Naive thymus-derived CD8-positive, alpha-beta T cell (primary cell): ENCODE measurements around the gene GNAQ. TPM values are rescaled to one million over a fixed set of nuclear protein-coding genes. Genes with fewer than 3 reads are reported as not detected.

Source experiments
- ATAC-seq, 2 donors: fragments of 150-1000 bp; cut with Tn5 transposase in 1 of 2; sonication (Bioruptor Pico), chemical (Tn5 transposase) in 1 of 2; 1 replicate in 1 of 2; 2 replicates in 1 of 2; pipeline ENCODE4 v1.10.0; 2021; ENCODE audit warnings: mild to moderate bottlenecking in 2 of 2, moderate library complexity in 2 of 2
- POLR2A ChIA-PET: fragments of 350-600 bp; sonication (Branson Sonifier 250); formaldehyde crosslinking; loops from one replicate; lab custom pipeline; 2021; ENCODE audit warnings: antibody characterized with exemption; lab: Charles Lee
- DNase-seq, 10 donors: peaks; one replicate each; pipeline versions ENCODE4 v3.0.0 to v3.0.0-alpha.2; 2020 to 2022
- H3K27ac Mint-ChIP-seq, 10 donors: one replicate each; pipeline ENCODE4 v1.8.0; 2020 to 2022; ENCODE audit warnings: mild to moderate bottlenecking in 10 of 10, mixed read lengths in 10 of 10, moderate library complexity in 4 of 10, inconsistent platforms in 1 of 10
- H3K27me3 Mint-ChIP-seq, 5 donors: one replicate each; pipeline ENCODE4 v1.8.0; 2021 to 2022; ENCODE audit warnings: mixed read lengths in 5 of 5
- H3K36me3 Mint-ChIP-seq, 3 donors: one replicate each; pipeline ENCODE4 v1.8.0; 2020 to 2022; ENCODE audit warnings: mixed read lengths in 3 of 3, mild to moderate bottlenecking in 2 of 3, inconsistent platforms in 1 of 3
- H3K4me1 Mint-ChIP-seq, 4 donors: one replicate each; pipeline ENCODE4 v1.8.0; 2021 to 2022; ENCODE audit warnings: mixed read lengths in 4 of 4
- H3K4me3 Mint-ChIP-seq, 10 donors: one replicate each; pipeline ENCODE4 v1.8.0; 2020 to 2022; ENCODE audit warnings: mild to moderate bottlenecking in 10 of 10, mixed read lengths in 10 of 10, moderate library complexity in 6 of 10, inconsistent platforms in 1 of 10
- H3K9me3 Mint-ChIP-seq, 9 donors: one replicate each; pipeline ENCODE4 v1.8.0; 2020 to 2022; ENCODE audit warnings: mixed read lengths in 9 of 9, mild to moderate bottlenecking in 3 of 9, inconsistent platforms in 1 of 9, moderate library complexity in 1 of 9
- polyA plus RNA-seq, 3 donors: library from polyadenylated mRNA; unstranded; fragments of 300-500 nt; fragmentation: Illumina TruSeq; gene quantifications; one replicate each; pipeline ENCODE4 v1.2.3, GENCODE V29; 2021
- total RNA-seq, 8 experiments: library from RNA in 2 of 8; stranded (reverse) in 2 of 8; gene quantifications; one replicate each; pipeline ENCODE4 v1.2.3 and lab custom pipeline; 2021 to 2026

Gene GNAQ
- total and polyA plus RNA-seq, 5 experiments from 2014 or later, result 6.9 to 40.0 (median 15.6) TPM

DNA sequence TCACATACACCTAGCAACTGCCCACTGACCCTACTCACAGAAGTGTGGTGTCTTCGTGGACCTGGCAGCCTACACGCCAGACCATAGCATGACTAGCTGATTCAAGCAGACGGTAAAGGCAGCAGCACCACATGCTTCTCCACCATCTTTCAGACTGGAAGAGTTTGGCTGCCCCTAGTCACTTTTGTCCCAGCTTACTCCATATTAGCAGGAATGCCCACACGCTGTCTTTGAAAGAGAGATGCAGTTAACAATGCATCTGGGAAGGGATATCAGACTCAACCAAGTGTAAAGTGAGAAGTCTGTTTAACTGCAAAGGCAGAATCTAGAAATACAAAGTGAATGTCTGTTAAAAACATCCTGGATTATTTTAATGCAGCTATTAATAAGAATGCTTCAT lies 206.2 kb downstream of the GNAQ start:
- Mint-ChIP-seq H3K4me3 (no peak overlapping the region), H3K27me3 (no peaks in the 10 kb centered on the region), H3K4me1 (peaks cover 8 to 50% (median 39%) of the 10 kb centered on the region in 4 donors), H3K36me3 (peaks cover 0 to 7% (median 2%) of the 10 kb centered on the region in 3 donors), H3K27ac (no peak overlapping the region), H3K9me3 (no peaks in the 10 kb centered on the region)
- no peak for DNase-seq
- no peak for ATAC-seq
- POLR2A ChIA-PET, result no interaction called here

DNA sequence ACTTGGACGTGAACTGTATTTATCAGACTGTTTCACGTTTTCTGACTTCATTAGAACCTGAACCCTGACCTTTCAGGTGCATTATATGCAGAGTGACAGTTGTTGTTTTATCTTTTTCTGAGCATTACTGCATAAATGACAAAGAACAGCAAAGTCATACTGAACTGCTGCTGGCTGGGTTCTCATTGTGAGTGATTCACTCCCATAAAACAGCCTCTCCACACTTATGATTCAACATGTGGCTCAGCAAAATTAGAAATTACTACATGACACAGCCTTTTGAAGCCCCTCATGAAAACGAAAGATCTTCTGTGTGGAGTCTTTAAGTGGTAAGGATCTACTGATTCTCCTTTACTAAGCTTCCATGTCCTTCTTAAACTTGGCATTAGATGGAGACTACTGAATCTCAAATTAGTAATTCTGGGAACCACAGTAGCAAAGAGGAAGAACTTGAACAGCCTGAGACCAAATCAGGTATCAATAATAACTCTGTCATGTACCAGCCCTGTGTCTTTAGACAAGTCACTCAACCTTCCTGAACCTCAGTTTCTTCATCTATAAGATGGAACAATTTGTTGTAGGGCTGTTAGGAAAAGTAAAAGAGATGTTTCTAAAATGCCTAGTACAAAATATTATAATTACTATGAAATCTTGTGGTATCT lies 211.2 kb downstream of the GNAQ start:
- Mint-ChIP-seq H3K36me3 (peaks cover 0 to 15% (median 7%) of the 10 kb centered on the region in 3 donors), H3K4me1 (peaks cover 3 to 17% (median 11%) of the 10 kb centered on the region in 4 donors), H3K4me3 (no peak overlapping the region), H3K27ac (no peak overlapping the region), H3K27me3 (no peaks in the 10 kb centered on the region), H3K9me3 (no peaks in the 10 kb centered on the region)
- ATAC-seq (no peak), DNase-seq (no peak)
- POLR2A ChIA-PET, result no interaction called here

DNA sequence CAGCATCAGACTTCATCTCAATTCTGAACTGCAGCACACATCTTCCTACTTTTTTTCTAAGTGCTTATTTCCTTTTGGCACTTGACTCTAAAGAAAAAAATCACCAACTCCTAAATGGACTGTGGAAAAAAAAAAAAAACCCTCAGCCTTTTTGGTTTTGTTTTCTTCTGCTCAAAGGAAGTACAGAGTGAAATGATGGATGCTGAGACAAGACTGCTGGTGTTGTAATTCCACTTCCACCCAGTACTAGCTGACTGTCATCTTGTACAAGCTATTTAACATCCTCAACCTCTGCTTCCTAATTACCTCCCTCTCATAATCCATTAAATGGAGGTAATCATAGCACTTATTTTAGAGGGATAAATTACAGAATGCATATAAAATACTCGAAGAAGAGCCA lies 212.0 kb downstream of the GNAQ start:
- Mint-ChIP-seq H3K9me3 (no peaks in the 10 kb centered on the region), H3K36me3 (peaks cover 0 to 20% (median 11%) of the 10 kb centered on the region in 3 donors), H3K4me3 (no peak overlapping the region), H3K4me1 (peaks cover 3 to 17% (median 10%) of the 10 kb centered on the region in 4 donors), H3K27me3 (no peaks in the 10 kb centered on the region), H3K27ac (no peak overlapping the region)
- ATAC-seq (no peak), DNase-seq (no peak)
- POLR2A ChIA-PET, result interaction anchor here (1.1 kb wide), 1 partner anchor 10 kb away, joined by 3 read pairs; no protein-coding TSS in a partner anchor

DNA sequence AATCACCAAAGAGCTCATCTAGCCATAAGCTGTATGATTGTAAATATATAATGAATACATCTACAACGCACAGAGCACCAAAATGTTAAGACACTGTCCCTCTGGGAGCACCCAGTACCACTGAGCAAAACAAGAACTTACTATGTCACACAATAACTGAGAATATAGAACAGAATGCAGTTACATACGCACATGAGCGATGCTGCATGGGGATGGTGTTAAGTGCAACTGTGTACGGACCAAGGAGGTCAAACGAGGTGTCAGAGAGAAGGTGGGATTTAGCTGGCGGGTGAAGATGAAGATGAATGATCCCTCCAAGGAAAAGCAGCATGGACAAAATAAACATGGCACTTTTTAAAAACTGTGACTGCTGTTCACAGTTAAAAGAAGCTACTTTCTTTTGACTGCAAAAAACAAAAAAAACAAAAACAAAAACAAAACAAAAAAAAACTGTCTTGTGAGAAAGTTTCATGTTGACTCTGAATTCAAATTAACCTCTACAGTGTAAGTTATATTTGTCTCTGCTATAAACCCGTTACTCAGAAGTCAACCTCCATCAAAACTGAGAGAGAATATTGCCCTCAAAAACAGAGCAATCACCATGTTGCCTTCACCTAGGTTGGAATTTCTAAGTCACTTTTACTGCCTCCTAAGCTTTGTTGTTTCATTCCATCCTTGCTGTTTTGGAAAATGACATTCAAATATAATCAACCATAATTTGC lies 213.9 kb downstream of the GNAQ start:
- H3K4me1 Mint-ChIP-seq, result peaks cover 5 to 13% (median 10%) of the 10 kb centered on the region in 4 donors
- ATAC-seq (no peak), DNase-seq (no peak)
- no peaks in the 10 kb centered on the region for H3K9me3 Mint-ChIP-seq
- no peaks in the 10 kb centered on the region for H3K27me3 Mint-ChIP-seq
- no peak overlapping the region for H3K4me3 Mint-ChIP-seq
- peaks cover 9 to 35% (median 25%) of the 10 kb centered on the region in 3 donors for H3K36me3 Mint-ChIP-seq
- POLR2A ChIA-PET, result interaction anchor here (0.6 to 0.9 kb wide), 2 partner anchors 10 to 213 kb away, joined by 3 to 4 read pairs; no protein-coding TSS in a partner anchor
- peak overlapping the region in 1 of 10 donors; percentile 60 for H3K27ac Mint-ChIP-seq

DNA sequence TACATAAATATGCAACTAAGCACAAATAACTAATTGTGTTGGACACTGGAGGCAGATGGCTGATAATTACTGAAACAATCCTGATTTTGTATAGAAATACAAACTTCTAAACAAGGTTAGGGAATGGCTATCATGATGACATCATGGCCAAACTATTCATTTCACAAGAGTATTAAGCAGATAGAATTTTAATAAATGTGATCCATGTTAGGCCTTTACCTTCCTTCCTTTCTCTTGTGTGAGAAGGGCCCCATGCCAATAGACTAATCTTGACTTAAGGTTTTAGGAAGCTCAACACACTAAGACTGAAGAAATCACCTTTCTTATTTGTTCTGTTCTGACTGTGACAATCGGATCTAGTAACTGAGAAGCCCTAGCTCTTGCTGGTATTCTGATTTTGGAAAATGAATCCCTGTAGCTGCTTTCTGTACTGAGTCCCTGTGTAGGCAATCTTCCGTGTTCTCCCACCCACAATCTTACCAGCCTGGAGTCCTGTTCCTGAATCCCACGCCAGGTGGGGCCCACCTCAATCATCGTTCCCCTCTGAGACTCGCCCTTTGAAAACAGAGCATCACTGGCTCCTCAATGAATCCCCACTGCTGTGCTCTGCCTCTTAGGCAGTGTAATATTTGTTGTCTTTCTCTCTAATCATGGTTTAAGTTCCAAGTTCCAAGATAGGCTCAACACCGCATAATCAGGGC lies 214.8 kb downstream of the GNAQ start:
- H3K9me3 Mint-ChIP-seq, result no peaks in the 10 kb centered on the region
- H3K4me3 Mint-ChIP-seq, result no peak overlapping the region
- H3K27me3 Mint-ChIP-seq, result no peaks in the 10 kb centered on the region
- DNase-seq (no peak), ATAC-seq (no peak)
- H3K27ac Mint-ChIP-seq, result peak overlapping the region in 2 of 10 donors; percentile 38 to 60
- POLR2A ChIA-PET, result interaction anchor here (0.6 kb wide), 1 partner anchor 11 kb away, joined by 3 read pairs; no protein-coding TSS in a partner anchor
- H3K4me1 Mint-ChIP-seq, result peaks cover 5 to 11% (median 8%) of the 10 kb centered on the region in 4 donors
- peaks cover 9 to 41% (median 25%) of the 10 kb centered on the region in 3 donors for H3K36me3 Mint-ChIP-seq

DNA sequence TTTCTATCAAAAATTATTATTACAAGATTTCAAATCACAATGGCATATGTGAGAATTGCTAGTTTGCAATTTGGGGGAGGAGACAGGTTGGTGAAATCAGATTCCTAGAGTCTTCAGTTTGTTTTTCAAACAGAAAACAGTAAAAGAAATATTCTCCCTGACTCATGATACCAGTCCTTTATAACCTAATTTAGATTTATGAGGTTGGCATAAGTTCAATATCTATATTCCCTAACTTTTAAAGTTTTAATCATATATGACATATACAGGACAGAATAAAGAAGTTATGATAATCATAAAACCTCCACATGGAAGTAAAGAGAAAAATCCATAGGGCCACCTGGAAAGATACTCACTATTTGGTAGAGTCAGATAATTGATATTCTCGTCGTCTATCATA lies 216.4 kb downstream of the GNAQ start:
- Mint-ChIP-seq H3K27me3 (no peaks in the 10 kb centered on the region), H3K4me3 (no peak overlapping the region), H3K4me1 (peaks cover 2 to 9% (median 6%) of the 10 kb centered on the region in 4 donors), H3K27ac (no peak overlapping the region), H3K36me3 (peaks cover 14 to 54% (median 34%) of the 10 kb centered on the region in 3 donors), H3K9me3 (no peaks in the 10 kb centered on the region)
- ATAC-seq, result no peak
- POLR2A ChIA-PET, result no interaction called here
- no peak for DNase-seq

DNA sequence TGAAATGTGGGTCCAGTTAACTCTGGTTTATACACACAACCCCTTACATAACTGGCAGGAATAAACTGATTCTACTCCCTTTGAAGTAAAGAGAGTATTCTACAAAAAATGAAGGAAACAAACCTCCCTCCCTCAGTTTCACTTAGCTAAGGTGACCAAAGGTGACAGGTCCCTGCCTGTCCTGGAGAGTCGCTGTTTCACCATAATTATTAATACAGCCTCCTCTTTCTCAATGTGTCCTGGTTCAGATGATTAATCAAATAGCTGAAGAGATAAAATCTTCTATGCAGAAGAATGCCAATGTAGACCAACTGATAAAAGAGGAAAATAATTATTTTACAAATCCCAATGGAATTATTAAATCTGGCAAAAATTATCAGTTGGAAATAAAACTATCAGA lies 219.8 kb downstream of the GNAQ start:
- ATAC-seq, result no peak
- no peaks in the 10 kb centered on the region for H3K9me3 Mint-ChIP-seq
- no peak for DNase-seq
- no peaks in the 10 kb centered on the region for H3K27me3 Mint-ChIP-seq
- peaks cover 27 to 68% (median 43%) of the 10 kb centered on the region in 3 donors for H3K36me3 Mint-ChIP-seq
- POLR2A ChIA-PET, result no interaction called here
- H3K4me1 Mint-ChIP-seq, result peaks cover 22 to 28% (median 26%) of the 10 kb centered on the region in 4 donors
- H3K4me3 Mint-ChIP-seq, result no peak overlapping the region
- peak overlapping the region in 2 of 10 donors; percentile 19 to 27 for H3K27ac Mint-ChIP-seq

DNA sequence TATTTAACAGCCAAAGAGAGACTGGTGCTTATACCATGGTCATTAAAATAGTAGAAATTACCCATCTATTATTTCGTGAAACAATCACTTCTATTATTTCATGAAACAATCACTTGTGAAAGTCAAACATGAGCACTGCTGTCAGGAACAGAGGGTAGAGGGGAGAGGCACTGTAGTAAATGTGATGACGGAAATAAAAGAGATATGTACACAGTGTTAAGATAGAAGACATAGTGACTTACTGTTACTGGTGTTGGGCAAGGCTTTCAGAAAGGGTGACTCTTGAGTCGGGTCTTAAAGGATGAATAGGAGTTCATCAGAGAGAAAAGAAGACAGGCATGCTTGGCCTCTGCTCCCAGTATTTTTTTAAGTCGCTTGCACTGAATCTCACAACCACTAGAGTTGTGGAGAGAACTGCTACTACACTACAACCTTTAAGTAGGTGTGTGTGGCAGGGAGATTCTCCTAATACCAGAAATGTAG lies 220.9 kb downstream of the GNAQ start:
- Mint-ChIP-seq H3K36me3 (peaks cover 27 to 71% (median 45%) of the 10 kb centered on the region in 3 donors), H3K9me3 (no peaks in the 10 kb centered on the region), H3K27me3 (no peaks in the 10 kb centered on the region), H3K27ac (peak overlapping the region in 2 of 10 donors; percentile 29 to 31), H3K4me1 (peaks cover 25 to 35% (median 28%) of the 10 kb centered on the region in 4 donors), H3K4me3 (no peak overlapping the region)
- DNase-seq, result no peak
- ATAC-seq, result no peak
- POLR2A ChIA-PET, result no interaction called here

DNA sequence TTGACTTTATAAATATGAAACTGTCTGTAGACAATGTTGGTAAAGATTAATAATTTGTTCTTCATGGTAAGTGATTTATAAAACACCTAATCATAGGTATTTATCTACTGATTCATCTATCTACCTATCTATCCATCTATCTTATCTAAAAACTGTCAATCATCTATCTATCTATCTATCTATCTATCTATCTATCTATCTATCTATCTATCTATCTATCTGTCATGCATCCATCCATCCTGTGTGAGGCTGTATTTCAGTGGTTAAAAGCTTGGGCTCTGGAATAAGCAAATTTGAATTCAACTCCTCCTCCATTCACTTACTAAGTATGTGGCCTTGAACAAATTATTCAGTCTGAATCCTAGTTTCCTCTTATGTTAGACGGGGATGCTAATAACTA lies 221.6 kb downstream of the GNAQ start:
- ATAC-seq, result no peak
- no peak for DNase-seq
- POLR2A ChIA-PET, result no interaction called here
- Mint-ChIP-seq H3K4me3 (no peak overlapping the region), H3K9me3 (no peaks in the 10 kb centered on the region), H3K4me1 (peaks cover 25 to 35% (median 28%) of the 10 kb centered on the region in 4 donors), H3K36me3 (peaks cover 27 to 69% (median 44%) of the 10 kb centered on the region in 3 donors), H3K27me3 (no peaks in the 10 kb centered on the region), H3K27ac (peak overlapping the region in 1 of 10 donors; percentile 29)

DNA sequence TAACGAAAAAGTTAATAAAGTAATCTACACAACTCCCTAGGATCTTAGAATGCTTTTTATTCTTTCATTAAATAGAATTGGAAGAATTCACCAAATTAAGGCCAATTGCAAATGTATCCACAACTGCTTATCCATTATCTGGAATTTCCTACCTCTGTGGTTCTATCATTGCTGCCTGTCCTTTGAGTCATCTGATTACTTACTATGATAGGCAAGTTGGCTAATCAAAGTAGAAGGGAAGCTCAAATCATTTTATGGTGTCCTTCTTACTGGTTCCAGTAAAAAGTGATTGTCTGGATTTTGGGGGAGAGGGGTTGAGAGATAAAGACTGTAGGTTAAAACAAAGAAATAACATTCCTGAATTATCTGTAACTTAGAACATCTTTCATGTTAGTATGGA lies 222.1 kb downstream of the GNAQ start:
- POLR2A ChIA-PET, result no interaction called here
- no peak for DNase-seq
- no peak for ATAC-seq
- peaks cover 28 to 35% (median 29%) of the 10 kb centered on the region in 4 donors for H3K4me1 Mint-ChIP-seq
- H3K4me3 Mint-ChIP-seq, result no peak overlapping the region
- no peaks in the 10 kb centered on the region for H3K27me3 Mint-ChIP-seq
- H3K36me3 Mint-ChIP-seq, result peaks cover 27 to 69% (median 45%) of the 10 kb centered on the region in 3 donors
- H3K9me3 Mint-ChIP-seq, result no peaks in the 10 kb centered on the region
- no peak overlapping the region for H3K27ac Mint-ChIP-seq

DNA sequence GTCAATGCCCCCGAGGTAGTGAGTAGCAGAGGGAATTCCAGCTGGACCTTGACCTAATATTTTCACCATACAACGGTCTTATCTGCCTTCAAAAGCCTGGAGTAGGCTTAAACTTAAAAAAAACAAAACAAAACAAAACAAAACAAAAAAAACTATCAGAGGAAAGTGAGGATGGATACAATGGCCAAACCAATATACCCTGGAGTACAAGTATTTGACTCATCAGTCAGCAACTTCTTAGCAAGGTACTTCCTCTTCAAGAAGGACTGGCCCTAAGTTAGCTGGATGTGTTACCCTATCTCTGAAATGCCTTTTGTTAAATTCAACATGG lies 222.9 kb downstream of the GNAQ start:
- POLR2A ChIA-PET, result interaction anchor here (0.5 kb wide), 1 partner anchor 222 kb away, joined by 3 read pairs; no protein-coding TSS in a partner anchor

More for the DNA sequence above, 222.9 kb downstream of the GNAQ start:
- Mint-ChIP-seq H3K4me3 (peak overlapping the region in 3 of 10 donors; percentile 25 to 43 (median 27)), H3K27ac (peak overlapping the region in 8 of 10 donors; percentile 1 to 76 (median 56)), H3K36me3 (peaks cover 22 to 70% (median 40%) of the 10 kb centered on the region in 3 donors), H3K9me3 (no peaks in the 10 kb centered on the region), H3K27me3 (no peaks in the 10 kb centered on the region), H3K4me1 (peaks cover 25 to 35% (median 29%) of the 10 kb centered on the region in 4 donors)
- no peak for ATAC-seq
- DNase-seq, result no peak
